Pancreas (tissue), 10 donors: Measurements from ENCODE around the gene OGFOD3. TPM values are rescaled to one million over a fixed set of nuclear protein-coding genes. Genes with fewer than 3 reads are reported as not detected.

Source experiments
- ATAC-seq, 4 donors: fragments of 200-7000 bp; cut with Tn5 transposase; one replicate each; pipeline versions ENCODE4 v1.8.0 to v1.9.1; 2020; ENCODE audit warnings: mild to moderate bottlenecking in 4 of 4, moderate library complexity in 4 of 4
- DNase-seq, 6 donors: peaks; one replicate each; pipeline ENCODE4 v3.0.0-alpha.2; 2020
- FAIRE-seq: peaks from 2 replicates; lab custom pipeline; 2012; peaks lifted over from hg19 to GRCh38; lab: Jason Lieb, UNC
- H3K27ac ChIP-seq, 4 donors: fragments of 200-600 bp; sonication (generic); 1 replicate in 3 of 4; 2 replicates in 1 of 4; pipeline versions ENCODE4 v1.5.0 to v1.8.0; 2020
- H3K27me3 ChIP-seq, 4 donors: fragments of 200-600 bp; one replicate each; pipeline ENCODE4 v1.8.0; 2021
- H3K36me3 ChIP-seq, 3 donors: fragments of 200-600 bp; sonication (generic) in 1 of 3; one replicate each; pipeline versions ENCODE4 v1.5.0 to v1.8.0; 2020 to 2021
- H3K4me1 ChIP-seq, 3 donors: fragments of 200-600 bp; one replicate each; pipeline ENCODE4 v1.8.0; 2021
- H3K4me3 ChIP-seq, 4 donors: fragments of 200-600 bp; sonication (generic) in 2 of 4; one replicate each; pipeline versions ENCODE4 v1.5.0 to v1.8.0; 2020 to 2021
- H3K9me3 ChIP-seq, 4 donors: fragments of 200-600 bp; one replicate each; pipeline ENCODE4 v1.8.0; 2021
- WGBS, 2 donors: extraction: QIAGEN DNeasy Blood & Tissue Kit; methylation state at CpG; one replicate each; pipeline ENCODE4 v1.1.7; 2013; 5-methylcytosine and 5-hydroxymethylcytosine counted together
- intact Hi-C, 3 donors: fragments of 100-400 bp; cut with DNase I; formaldehyde crosslinking; loops; one replicate each; pipeline versions ENCODE4 v1.11.1 to v1.14.2; 2022
- polyA plus RNA-seq, 2 donors: library from polyadenylated mRNA; stranded (reverse); fragments of 200-250 nt; gene quantifications; one replicate each; pipeline ENCODE4 v1.2.3, GENCODE V29; 2013
- total RNA-seq, 6 donors: library from RNA; stranded (reverse); fragmentation: NEBNext Ultra II Directional in 4 of 6; extraction: Animal tissue kit (Norgen Biotek cat#: 25700) in 4 of 6; gene quantifications; one replicate each; pipeline versions ENCODE4 v1.2.1 to v1.2.4, GENCODE V29; 2021 to 2023
- TF ChIP-seq, protein P1 (sequence below), 4 donors: fragments of 200-600 bp; sonication (generic) in 3 of 4; IDR thresholded peaks; one replicate each; pipeline versions ENCODE4 v1.5.0 to v1.8.0; 2021; ENCODE audit warnings: antibody characterized with exemption in 4 of 4
- donor health status: healthy with polysubstance abuse.
- donor health status: DM: no; HTN: no; CAD: no; lungs with moderate emphysema.
- donor health status: DM: no; HTN: no; CAD: no.
- donor health status: control.
- donor health status: control.
- donor health status: Bipolar disorder and iron deficiency.
- donor health status: DM: yes; HTN: yes; CAD: no.
- donor health status: DM: no; HTN: no; CAD: no.
- donor health status: DM: no; HTN: no; CAD: no.
- donor health status: DM: yes; HTN: yes; CAD: no.

The OGFOD3 gene
- total and polyA plus RNA-seq, 8 donors = 17.8 to 28.0 (median 19.9) TPM

DNA sequence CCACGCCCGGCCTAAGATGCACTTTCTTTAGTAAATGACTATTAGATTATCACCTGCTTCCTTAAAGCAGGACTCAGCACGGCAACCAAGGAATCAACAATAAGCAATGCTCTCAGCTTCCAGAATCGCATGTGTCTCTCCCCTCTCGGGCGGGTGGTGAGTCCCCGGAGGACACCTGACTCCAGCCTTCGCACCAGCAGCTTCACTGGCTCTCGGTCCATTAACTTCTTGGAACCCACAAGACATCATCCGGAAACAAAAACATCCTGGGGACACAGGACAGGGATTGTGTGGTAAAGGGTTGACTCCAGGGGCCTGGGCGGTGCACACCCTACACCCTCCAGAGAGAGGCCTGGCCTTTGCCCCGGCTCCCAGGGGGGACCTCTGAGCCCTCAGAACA, 24.1 kb downstream of the OGFOD3 start:
- no peak for DNase-seq

DNA sequence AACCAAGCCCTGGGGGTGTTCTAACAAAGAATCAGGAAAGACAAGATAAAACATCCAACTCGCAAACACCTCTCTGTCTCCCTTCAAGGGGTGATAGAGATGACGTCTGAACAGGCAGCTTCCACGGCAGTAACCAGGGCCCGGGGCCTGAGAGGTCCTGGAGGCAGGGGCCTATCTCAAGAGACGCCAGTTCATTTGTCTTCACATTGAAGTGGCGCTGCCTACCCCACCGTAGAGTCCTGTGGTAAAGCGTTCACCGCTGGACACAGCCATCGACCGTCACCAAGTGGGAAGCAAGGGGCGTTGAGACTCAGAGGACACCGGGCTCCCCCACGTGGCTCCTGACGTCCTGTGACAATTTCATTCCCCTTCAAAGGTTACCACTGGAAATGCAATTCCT, 25.4 kb downstream of the OGFOD3 start:
- 90 to 91% methylated on average over 15 of the region's 15 CpGs for WGBS, 2 donors
- Histone ChIP-seq H3K4me1 (peaks cover 0 to 4% (median 0%) of the 10 kb centered on the region in 3 donors), H3K9me3 (no peaks in the 10 kb centered on the region), H3K27me3 (no peaks in the 10 kb centered on the region), H3K4me3 (no peak overlapping the region), H3K36me3 (no peaks in the 10 kb centered on the region), H3K27ac (no peak overlapping the region)
- FAIRE-seq (no peak), ATAC-seq (no peak), DNase-seq (no peak)
- intact Hi-C loops = no loop called here
- TF ChIP-seq, protein P1, sequence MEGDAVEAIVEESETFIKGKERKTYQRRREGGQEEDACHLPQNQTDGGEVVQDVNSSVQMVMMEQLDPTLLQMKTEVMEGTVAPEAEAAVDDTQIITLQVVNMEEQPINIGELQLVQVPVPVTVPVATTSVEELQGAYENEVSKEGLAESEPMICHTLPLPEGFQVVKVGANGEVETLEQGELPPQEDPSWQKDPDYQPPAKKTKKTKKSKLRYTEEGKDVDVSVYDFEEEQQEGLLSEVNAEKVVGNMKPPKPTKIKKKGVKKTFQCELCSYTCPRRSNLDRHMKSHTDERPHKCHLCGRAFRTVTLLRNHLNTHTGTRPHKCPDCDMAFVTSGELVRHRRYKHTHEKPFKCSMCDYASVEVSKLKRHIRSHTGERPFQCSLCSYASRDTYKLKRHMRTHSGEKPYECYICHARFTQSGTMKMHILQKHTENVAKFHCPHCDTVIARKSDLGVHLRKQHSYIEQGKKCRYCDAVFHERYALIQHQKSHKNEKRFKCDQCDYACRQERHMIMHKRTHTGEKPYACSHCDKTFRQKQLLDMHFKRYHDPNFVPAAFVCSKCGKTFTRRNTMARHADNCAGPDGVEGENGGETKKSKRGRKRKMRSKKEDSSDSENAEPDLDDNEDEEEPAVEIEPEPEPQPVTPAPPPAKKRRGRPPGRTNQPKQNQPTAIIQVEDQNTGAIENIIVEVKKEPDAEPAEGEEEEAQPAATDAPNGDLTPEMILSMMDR (IDR thresholded peaks at IDR 0.05) = no peak

More for the DNA sequence above, 24.1 kb downstream of the OGFOD3 start:
- TF ChIP-seq, protein P1 (IDR thresholded peaks at IDR 0.05) = no peak
- H3K27me3 ChIP-seq = no peaks in the 10 kb centered on the region
- intact Hi-C loops = no loop called here
- H3K27ac ChIP-seq = no peak overlapping the region
- WGBS, 2 donors = 85 to 88% methylated on average over 12 of the region's 12 CpGs
- H3K9me3 ChIP-seq = no peaks in the 10 kb centered on the region
- no peaks in the 10 kb centered on the region for H3K36me3 ChIP-seq
- H3K4me3 ChIP-seq = no peak overlapping the region
- ATAC-seq (no peak), FAIRE-seq (no peak)
- H3K4me1 ChIP-seq = no peaks in the 10 kb centered on the region

DNA sequence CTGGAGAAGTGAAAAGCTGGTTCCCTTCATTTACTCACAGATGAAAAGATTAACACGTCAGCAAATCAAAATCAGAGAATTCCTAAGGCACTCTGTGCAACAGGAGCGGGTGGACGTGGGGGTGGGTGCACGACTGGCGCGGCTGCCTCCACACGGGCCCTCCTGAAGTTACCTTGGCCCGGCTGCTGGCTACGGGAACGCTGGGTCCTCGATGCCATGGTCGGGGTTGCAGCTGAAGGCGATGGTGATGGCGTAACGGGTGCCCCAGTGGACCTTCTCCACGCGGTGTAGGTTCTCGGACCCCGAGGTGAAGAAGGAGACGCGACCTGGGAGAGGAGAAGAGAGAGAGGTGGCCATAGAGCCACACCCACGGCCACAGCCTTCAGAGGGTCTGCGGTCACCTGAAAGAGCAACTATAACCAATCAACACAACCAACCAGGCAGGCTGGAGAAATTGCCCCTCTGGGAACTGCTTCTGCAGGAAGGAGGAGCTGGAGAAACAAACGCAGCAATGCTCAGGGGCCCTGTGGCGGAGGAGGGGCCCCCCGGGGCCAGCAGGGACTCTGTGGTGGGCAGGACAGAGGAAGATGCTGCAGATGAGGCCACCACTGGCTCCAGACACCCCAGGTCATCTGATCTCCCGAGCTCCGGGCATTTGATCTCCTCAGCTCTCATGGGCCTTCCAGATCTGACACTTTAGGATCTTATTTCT, 26.0 kb downstream of the OGFOD3 start:
- no peaks in the 10 kb centered on the region for H3K36me3 ChIP-seq
- no peak for ATAC-seq
- no peak for FAIRE-seq
- H3K27ac ChIP-seq = no peak overlapping the region
- no peaks in the 10 kb centered on the region for H3K9me3 ChIP-seq
- H3K4me1 ChIP-seq = peaks cover 0 to 4% (median 0%) of the 10 kb centered on the region in 3 donors
- intact Hi-C loops = no loop called here
- TF ChIP-seq, protein P1 (IDR thresholded peaks at IDR 0.05) = no peak
- H3K27me3 ChIP-seq = no peaks in the 10 kb centered on the region
- DNase-seq = no peak
- 92 to 95% methylated on average over 28 of the region's 28 CpGs for WGBS, 2 donors
- no peak overlapping the region for H3K4me3 ChIP-seq

DNA sequence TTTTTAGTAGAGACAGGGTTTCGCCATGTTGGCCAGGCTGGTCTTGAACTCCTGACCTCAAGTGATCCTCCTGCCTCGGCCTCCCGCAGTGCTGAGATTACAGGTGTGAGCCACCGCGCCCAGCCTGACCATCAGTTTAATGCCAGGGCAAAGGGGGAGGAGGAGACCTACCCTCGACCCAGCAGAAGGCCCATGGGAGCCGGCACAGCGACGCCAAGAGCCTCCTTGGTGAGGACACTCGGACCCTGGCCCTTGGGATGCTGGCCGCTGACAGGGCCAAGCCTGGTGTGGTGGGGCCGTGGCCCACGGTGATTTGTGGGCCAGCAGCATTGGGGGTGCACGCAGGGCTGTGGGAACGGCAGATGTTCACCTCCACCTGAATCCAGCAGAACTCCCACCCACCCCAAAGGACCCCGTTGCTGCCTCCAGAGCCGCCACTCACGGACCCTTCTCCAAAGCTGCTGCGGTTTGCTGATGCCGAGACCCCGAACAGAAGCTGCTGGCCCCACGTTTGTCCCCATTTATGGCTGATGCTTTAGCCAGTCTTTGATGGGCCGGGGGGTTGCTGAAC, 26.8 kb downstream of the OGFOD3 start:
- peak in 1 of 6 donors; percentile 58 for DNase-seq

More for the DNA sequence above, 26.8 kb downstream of the OGFOD3 start:
- Histone ChIP-seq H3K27ac (no peak overlapping the region), H3K9me3 (no peaks in the 10 kb centered on the region), H3K4me1 (peaks cover 0 to 4% (median 0%) of the 10 kb centered on the region in 3 donors), H3K27me3 (no peaks in the 10 kb centered on the region), H3K4me3 (no peak overlapping the region), H3K36me3 (no peaks in the 10 kb centered on the region)
- WGBS, 2 donors = 94 to 96% methylated on average over 23 of the region's 23 CpGs
- no peak for ATAC-seq
- intact Hi-C loops = no loop called here
- TF ChIP-seq, protein P1 (IDR thresholded peaks at IDR 0.05) = no peak
- FAIRE-seq = no peak
